Measurements from ENCODE around the gene CDH4.

CDH4 gene

GRCh38 chr20:61548069-61548468 is 296.0 kb downstream of the CDH4 start:
- no peaks in the 10 kb centered on the region for H3K36me3 ChIP-seq
- H3K9me3 ChIP-seq = no peaks in the 10 kb centered on the region
- no peak overlapping the region for H3K27ac ChIP-seq
- H3K4me1 ChIP-seq (ENCODE audit: control insufficient read depth in 1 of 2, insufficient read depth in 1 of 2, low read depth in 1 of 2, low read length in 1 of 2) = no peaks in the 10 kb centered on the region
- H3K27me3 ChIP-seq = no peaks in the 10 kb centered on the region
- H3K4me3 ChIP-seq (ENCODE audit: low read depth in 1 of 2, low read length in 1 of 2) = no peak overlapping the region
- no peak for TF ChIP-seq CTCF (IDR thresholded peaks at IDR 0.05)

GRCh38 chr20:61549865-61550264 is 297.8 kb downstream of the CDH4 start:
- no peaks in the 10 kb centered on the region for H3K9me3 ChIP-seq
- TF ChIP-seq CTCF (IDR thresholded peaks at IDR 0.05) = no peak
- no peaks in the 10 kb centered on the region for H3K36me3 ChIP-seq

GRCh38 chr20:61551401-61551800 is 299.3 kb downstream of the CDH4 start:
- Histone ChIP-seq H3K27ac (no peak overlapping the region), H3K36me3 (no peaks in the 10 kb centered on the region), H3K27me3 (no peaks in the 10 kb centered on the region), H3K4me1 (ENCODE audit: control insufficient read depth in 1 of 2, insufficient read depth in 1 of 2, low read depth in 1 of 2, low read length in 1 of 2) (no peaks in the 10 kb centered on the region), H3K9me3 (no peaks in the 10 kb centered on the region), H3K4me3 (ENCODE audit: low read depth in 1 of 2, low read length in 1 of 2) (no peak overlapping the region)
- TF ChIP-seq CTCF (IDR thresholded peaks at IDR 0.05) = no peak

More at GRCh38 chr20:61549865-61550264, 297.8 kb downstream of the CDH4 start:
- H3K27ac ChIP-seq = no peak overlapping the region
- H3K27me3 ChIP-seq = no peaks in the 10 kb centered on the region
- H3K4me3 ChIP-seq (ENCODE audit: low read depth in 1 of 2, low read length in 1 of 2) = no peak overlapping the region
- H3K4me1 ChIP-seq (ENCODE audit: control insufficient read depth in 1 of 2, insufficient read depth in 1 of 2, low read depth in 1 of 2, low read length in 1 of 2) = no peaks in the 10 kb centered on the region

GRCh38 chr20:61554617-61555016 is 302.6 kb downstream of the CDH4 start:
- no peaks in the 10 kb centered on the region for H3K4me1 ChIP-seq (ENCODE audit: control insufficient read depth in 1 of 2, insufficient read depth in 1 of 2, low read depth in 1 of 2, low read length in 1 of 2)
- no peaks in the 10 kb centered on the region for H3K36me3 ChIP-seq
- no peak overlapping the region for H3K4me3 ChIP-seq (ENCODE audit: low read depth in 1 of 2, low read length in 1 of 2)
- H3K9me3 ChIP-seq = no peaks in the 10 kb centered on the region
- no peaks in the 10 kb centered on the region for H3K27me3 ChIP-seq
- TF ChIP-seq CTCF (IDR thresholded peaks at IDR 0.05) = no peak
- no peak overlapping the region for H3K27ac ChIP-seq

GRCh38 chr20:61555566-61555965 is 303.5 kb downstream of the CDH4 start:
- H3K27me3 ChIP-seq = no peaks in the 10 kb centered on the region
- H3K27ac ChIP-seq = no peak overlapping the region
- H3K36me3 ChIP-seq = no peaks in the 10 kb centered on the region
- H3K4me3 ChIP-seq (ENCODE audit: low read depth in 1 of 2, low read length in 1 of 2) = no peak overlapping the region
- TF ChIP-seq CTCF (IDR thresholded peaks at IDR 0.05) = no peak
- no peaks in the 10 kb centered on the region for H3K9me3 ChIP-seq
- H3K4me1 ChIP-seq (ENCODE audit: control insufficient read depth in 1 of 2, insufficient read depth in 1 of 2, low read depth in 1 of 2, low read length in 1 of 2) = no peaks in the 10 kb centered on the region

GRCh38 chr20:61556111-61556510 is 304.1 kb downstream of the CDH4 start:
- Histone ChIP-seq H3K27ac (no peak overlapping the region), H3K27me3 (no peaks in the 10 kb centered on the region), H3K4me3 (ENCODE audit: low read depth in 1 of 2, low read length in 1 of 2) (no peak overlapping the region), H3K9me3 (no peaks in the 10 kb centered on the region), H3K4me1 (ENCODE audit: control insufficient read depth in 1 of 2, insufficient read depth in 1 of 2, low read depth in 1 of 2, low read length in 1 of 2) (no peaks in the 10 kb centered on the region), H3K36me3 (no peaks in the 10 kb centered on the region)
- TF ChIP-seq CTCF (IDR thresholded peaks at IDR 0.05) = no peak
